ENCODE measurements around the gene PRICKLE1. TPM values are rescaled to one million over a fixed set of nuclear protein-coding genes. Genes with fewer than 3 reads are reported as not detected.

Gene PRICKLE1
- total and polyA plus RNA-seq, 10 of the 15 experiments (the other 5 are each of a cell fraction or from before 2014, with no cell fraction given) = 0.47 to 2.8 (median 0.86) TPM

DNA sequence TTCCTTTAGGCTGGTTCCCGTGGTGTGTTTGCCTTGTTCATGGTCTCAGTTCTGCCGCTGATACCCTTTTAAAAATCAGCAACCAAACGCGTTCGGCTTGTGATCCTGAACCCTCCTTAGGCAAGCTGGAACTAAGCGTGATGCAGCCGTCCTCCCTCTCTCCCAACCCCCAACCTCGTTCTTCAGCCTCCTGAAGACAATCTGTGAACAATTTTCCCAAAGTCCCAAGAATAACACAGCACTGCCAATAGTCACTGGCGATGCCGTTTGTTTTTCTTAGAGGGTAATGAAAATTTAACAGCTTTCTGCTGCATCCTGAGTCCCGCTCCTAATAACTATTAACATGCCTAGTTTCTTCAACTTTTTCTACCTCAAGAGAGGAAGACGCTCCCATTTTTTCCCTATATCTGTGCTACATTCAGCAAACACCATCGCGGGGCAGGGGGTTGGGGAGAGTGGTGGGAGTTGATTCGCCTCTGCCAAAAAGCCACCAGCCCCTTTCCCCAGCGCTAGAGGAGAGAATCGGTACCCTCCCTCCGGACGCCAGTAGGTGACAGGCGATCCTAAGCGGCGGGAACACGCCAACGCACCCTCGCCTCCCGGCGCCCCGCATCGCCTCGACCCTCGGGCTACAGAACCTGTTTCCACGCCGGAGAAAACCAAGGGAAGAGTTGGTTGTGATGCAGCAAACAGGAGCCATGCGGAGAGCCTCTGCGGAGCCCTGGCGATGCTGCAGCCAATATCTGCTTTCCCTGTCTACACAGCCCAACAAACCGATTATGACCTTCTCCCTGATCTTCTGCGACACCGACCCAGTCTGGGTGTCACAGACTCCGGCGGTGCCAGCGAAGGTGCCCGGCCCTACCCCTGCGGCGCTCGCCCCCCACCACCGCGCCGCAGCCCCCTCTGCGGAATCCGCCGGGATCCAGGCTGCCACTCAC lies 752 bp downstream of the PRICKLE1 start (continued):
- TF ChIP-seq, protein P1, sequence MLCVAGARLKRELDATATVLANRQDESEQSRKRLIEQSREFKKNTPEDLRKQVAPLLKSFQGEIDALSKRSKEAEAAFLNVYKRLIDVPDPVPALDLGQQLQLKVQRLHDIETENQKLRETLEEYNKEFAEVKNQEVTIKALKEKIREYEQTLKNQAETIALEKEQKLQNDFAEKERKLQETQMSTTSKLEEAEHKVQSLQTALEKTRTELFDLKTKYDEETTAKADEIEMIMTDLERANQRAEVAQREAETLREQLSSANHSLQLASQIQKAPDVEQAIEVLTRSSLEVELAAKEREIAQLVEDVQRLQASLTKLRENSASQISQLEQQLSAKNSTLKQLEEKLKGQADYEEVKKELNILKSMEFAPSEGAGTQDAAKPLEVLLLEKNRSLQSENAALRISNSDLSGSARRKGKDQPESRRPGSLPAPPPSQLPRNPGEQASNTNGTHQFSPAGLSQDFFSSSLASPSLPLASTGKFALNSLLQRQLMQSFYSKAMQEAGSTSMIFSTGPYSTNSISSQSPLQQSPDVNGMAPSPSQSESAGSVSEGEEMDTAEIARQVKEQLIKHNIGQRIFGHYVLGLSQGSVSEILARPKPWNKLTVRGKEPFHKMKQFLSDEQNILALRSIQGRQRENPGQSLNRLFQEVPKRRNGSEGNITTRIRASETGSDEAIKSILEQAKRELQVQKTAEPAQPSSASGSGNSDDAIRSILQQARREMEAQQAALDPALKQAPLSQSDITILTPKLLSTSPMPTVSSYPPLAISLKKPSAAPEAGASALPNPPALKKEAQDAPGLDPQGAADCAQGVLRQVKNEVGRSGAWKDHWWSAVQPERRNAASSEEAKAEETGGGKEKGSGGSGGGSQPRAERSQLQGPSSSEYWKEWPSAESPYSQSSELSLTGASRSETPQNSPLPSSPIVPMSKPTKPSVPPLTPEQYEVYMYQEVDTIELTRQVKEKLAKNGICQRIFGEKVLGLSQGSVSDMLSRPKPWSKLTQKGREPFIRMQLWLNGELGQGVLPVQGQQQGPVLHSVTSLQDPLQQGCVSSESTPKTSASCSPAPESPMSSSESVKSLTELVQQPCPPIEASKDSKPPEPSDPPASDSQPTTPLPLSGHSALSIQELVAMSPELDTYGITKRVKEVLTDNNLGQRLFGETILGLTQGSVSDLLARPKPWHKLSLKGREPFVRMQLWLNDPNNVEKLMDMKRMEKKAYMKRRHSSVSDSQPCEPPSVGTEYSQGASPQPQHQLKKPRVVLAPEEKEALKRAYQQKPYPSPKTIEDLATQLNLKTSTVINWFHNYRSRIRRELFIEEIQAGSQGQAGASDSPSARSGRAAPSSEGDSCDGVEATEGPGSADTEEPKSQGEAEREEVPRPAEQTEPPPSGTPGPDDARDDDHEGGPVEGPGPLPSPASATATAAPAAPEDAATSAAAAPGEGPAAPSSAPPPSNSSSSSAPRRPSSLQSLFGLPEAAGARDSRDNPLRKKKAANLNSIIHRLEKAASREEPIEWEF (IDR thresholded peaks at IDR 0.05; ENCODE audit: insufficient replicate concordance, low read depth, low read length) = no peak
- TF ChIP-seq RBBP5 (conservative IDR thresholded peaks at IDR 0.05) (no peak), TCF7 (IDR thresholded peaks at IDR 0.05; ENCODE audit: borderline replicate concordance) (no peak), HDAC6 (IDR thresholded peaks at IDR 0.05; ENCODE audit: unreplicated experiment) (no peak), RAD21 (IDR thresholded peaks at IDR 0.05; ENCODE audit: insufficient read depth, low read depth, low read length) (peak; percentile 55)

Measured in GM12878 (cell line).